GM21529 (cell line): ENCODE results near the gene KIF1A.

ENCODE experiments used
- ATAC-seq: cut with Tn5 transposase; IDR thresholded peaks from one replicate; pipeline ENCODE4 v1.9.1; 2021; ENCODE audit not compliant: unreplicated experiment

KIF1A gene

GRCh38 chr2:240819858-240820606 is at the start of gene KIF1A:
Gene KIF1A, minus strand, starts transcription at chr2:240820219. Its CDS starts 22,467 bp downstream, at chr2:240797752.
- no peak for ATAC-seq

- ATAC-seq = no peak
These were observed 49.3 kb upstream of the KIF1A start for GRCh38 chr2:240869109-240869955.

GRCh38 chr2:240868286-240869108 is 48.5 kb upstream of the KIF1A start, which contains the start of gene AGXT:
Gene AGXT, plus strand, starts transcription at chr2:240868824. Its CDS starts 42 bp downstream, at chr2:240868866.
- no peak for ATAC-seq

- no peak for ATAC-seq
These were observed 45.4 kb upstream of the KIF1A start for GRCh38 chr2:240865391-240865790.

GRCh38 chr2:240864475-240864874 is 44.5 kb upstream of the KIF1A start:
- no peak for ATAC-seq

- no peak for ATAC-seq
These were observed 41.5 kb upstream of the KIF1A start for GRCh38 chr2:240861547-240861946.

- no peak for ATAC-seq
These were observed 38.9 kb upstream of the KIF1A start for GRCh38 chr2:240858871-240859270.

GRCh38 chr2:240858321-240858720 is 38.3 kb upstream of the KIF1A start:
- no peak for ATAC-seq

- no peak for ATAC-seq
These were observed 37.3 kb upstream of the KIF1A start for GRCh38 chr2:240857039-240858008.

- ATAC-seq = no peak
These were observed 36.3 kb upstream of the KIF1A start for GRCh38 chr2:240856151-240856980.

- no peak for ATAC-seq
These were observed 35.7 kb upstream of the KIF1A start for GRCh38 chr2:240855670-240856069.

- ATAC-seq = no peak
These were observed 32.8 kb upstream of the KIF1A start for GRCh38 chr2:240852671-240853314.

- ATAC-seq = peak; percentile 57
These were observed 31.3 kb upstream of the KIF1A start for GRCh38 chr2:240851078-240851991.

- ATAC-seq = no peak
These were observed 30.7 kb upstream of the KIF1A start for GRCh38 chr2:240850756-240851077.

- no peak for ATAC-seq
These were observed 30.0 kb upstream of the KIF1A start for GRCh38 chr2:240850026-240850425.

GRCh38 chr2:240848900-240849680 is 29.1 kb upstream of the KIF1A start:
- no peak for ATAC-seq

- ATAC-seq = no peak
These were observed 27.8 kb upstream of the KIF1A start for GRCh38 chr2:240847817-240848216.
